ENCODE measurements around the gene USH2A.
"Not testable (repeated sequence)": the region's sequence is repeated elsewhere in the genome, so short reads cannot be mapped to it uniquely, and the experiment has no call there.

Gene USH2A

GRCh38 chr1:216028631-216029030, 394.6 kb downstream of the USH2A start:
- DNase-seq = no peak

GRCh38 chr1:216024546-216024945, 398.7 kb downstream of the USH2A start:
- no peak for DNase-seq

GRCh38 chr1:216020743-216021345, 402.4 kb downstream of the USH2A start:
- DNase-seq = no peak

- DNase-seq = no peak
These were observed 408.1 kb downstream of the USH2A start for GRCh38 chr1:216015116-216015515.

- DNase-seq = no peak
These were observed 409.2 kb downstream of the USH2A start for GRCh38 chr1:216014086-216014485.

- DNase-seq = not testable (repeated sequence)
These were observed 413.8 kb downstream of the USH2A start for GRCh38 chr1:216009456-216009855.

GRCh38 chr1:216005916-216006315, 417.3 kb downstream of the USH2A start:
- DNase-seq = no peak

GRCh38 chr1:215992620-215993019, 430.6 kb downstream of the USH2A start:
- DNase-seq = no peak

GRCh38 chr1:215987092-215987875, 436.0 kb downstream of the USH2A start:
- DNase-seq = no peak

GRCh38 chr1:215986401-215986800, 436.8 kb downstream of the USH2A start:
- no peak for DNase-seq

GRCh38 chr1:215983680-215984079, 439.6 kb downstream of the USH2A start:
- DNase-seq = no peak

GRCh38 chr1:215971793-215972441, 451.3 kb downstream of the USH2A start:
- no peak for DNase-seq

GRCh38 chr1:215970406-215970805, 452.8 kb downstream of the USH2A start:
- no peak for DNase-seq

GRCh38 chr1:215963621-215964020, 459.6 kb downstream of the USH2A start:
- no peak for DNase-seq

GRCh38 chr1:215963040-215963439, 460.2 kb downstream of the USH2A start:
- DNase-seq = no peak

- no peak for DNase-seq
These were observed 464.4 kb downstream of the USH2A start for GRCh38 chr1:215958841-215959240.

GRCh38 chr1:215957663-215958062, 465.6 kb downstream of the USH2A start:
- no peak for DNase-seq

- DNase-seq = no peak
These were observed 490.7 kb downstream of the USH2A start for GRCh38 chr1:215932558-215932957.

GRCh38 chr1:215926670-215927069, 496.6 kb downstream of the USH2A start:
- no peak for DNase-seq

- no peak for DNase-seq
These were observed 500.0 kb downstream of the USH2A start for GRCh38 chr1:215923129-215923824.

GRCh38 chr1:215911406-215911968, 511.8 kb downstream of the USH2A start:
- DNase-seq = no peak

GRCh38 chr1:215905493-215906115, 517.6 kb downstream of the USH2A start:
- DNase-seq = no peak

GRCh38 chr1:215900684-215901083, 522.6 kb downstream of the USH2A start:
- DNase-seq = peak; percentile 75

Data from NCI-H2171 (cell line).